ENCODE measurements around the gene SRC.

SRC gene

GRCh38 chr20:37436527-37437186 is 90.7 kb downstream of the SRC start:
- DNase-seq, result no peak

GRCh38 chr20:37437676-37438075 is 91.7 kb downstream of the SRC start:
- DNase-seq, result no peak

- DNase-seq, result no peak
These were observed 92.7 kb downstream of the SRC start for GRCh38 chr20:37438464-37439222.

GRCh38 chr20:37439223-37439933 is 93.4 kb downstream of the SRC start:
- DNase-seq, result no peak

- DNase-seq, result no peak
These were observed 95.1 kb downstream of the SRC start for GRCh38 chr20:37441023-37441422.

GRCh38 chr20:37442547-37442946 is 96.6 kb downstream of the SRC start:
- DNase-seq, result no peak

- no peak for DNase-seq
These were observed 97.0 kb downstream of the SRC start for GRCh38 chr20:37442986-37443385.

- DNase-seq, result no peak
These were observed 97.7 kb downstream of the SRC start for GRCh38 chr20:37443596-37443995.

- no peak for DNase-seq
These were observed 99.1 kb downstream of the SRC start for GRCh38 chr20:37445041-37445440.

GRCh38 chr20:37446286-37447032 is 100.5 kb downstream of the SRC start:
- DNase-seq, result no peak

- no peak for DNase-seq
These were observed 101.7 kb downstream of the SRC start for GRCh38 chr20:37447688-37448087.

GRCh38 chr20:37449276-37449675 is 103.3 kb downstream of the SRC start:
- no peak for DNase-seq

- DNase-seq, result no peak
These were observed 104.4 kb downstream of the SRC start for GRCh38 chr20:37450344-37450743.

GRCh38 chr20:37451616-37452015 is 105.7 kb downstream of the SRC start:
- DNase-seq, result no peak

GRCh38 chr20:37452236-37452635 is 106.3 kb downstream of the SRC start:
- DNase-seq, result no peak

- no peak for DNase-seq
These were observed 107.3 kb downstream of the SRC start for GRCh38 chr20:37453288-37453687.

GRCh38 chr20:37453836-37454235 is 107.9 kb downstream of the SRC start:
- DNase-seq, result no peak

- no peak for DNase-seq
These were observed 108.9 kb downstream of the SRC start for GRCh38 chr20:37454636-37455385.
